GM18909 (cell line): ENCODE data around the gene PRPF31.
"Not testable (repeated sequence)": the region's sequence is repeated elsewhere in the genome, so short reads cannot be mapped to it uniquely, and the experiment has no call there.

Source experiments
- ATAC-seq: cut with Tn5 transposase; IDR thresholded peaks from one replicate; pipeline ENCODE4 v1.9.1; 2021; ENCODE audit warnings: mild to moderate bottlenecking; ENCODE audit not compliant: unreplicated experiment, poor library complexity

Gene PRPF31

GRCh38 chr19:54115109-54116063 is at the start of gene PRPF31, which contains the start of gene TFPT:
PRPF31 (plus strand) TSS chr19:54115754; CDS start chr19:54118279, 2,525 bp downstream.
TFPT (minus strand) TSS chr19:54115657; CDS start chr19:54115269, 388 bp downstream.
- ATAC-seq = peak; percentile 85

GRCh38 chr19:54069470-54069869 is 46.1 kb upstream of the PRPF31 start:
- no peak for ATAC-seq

DNA sequence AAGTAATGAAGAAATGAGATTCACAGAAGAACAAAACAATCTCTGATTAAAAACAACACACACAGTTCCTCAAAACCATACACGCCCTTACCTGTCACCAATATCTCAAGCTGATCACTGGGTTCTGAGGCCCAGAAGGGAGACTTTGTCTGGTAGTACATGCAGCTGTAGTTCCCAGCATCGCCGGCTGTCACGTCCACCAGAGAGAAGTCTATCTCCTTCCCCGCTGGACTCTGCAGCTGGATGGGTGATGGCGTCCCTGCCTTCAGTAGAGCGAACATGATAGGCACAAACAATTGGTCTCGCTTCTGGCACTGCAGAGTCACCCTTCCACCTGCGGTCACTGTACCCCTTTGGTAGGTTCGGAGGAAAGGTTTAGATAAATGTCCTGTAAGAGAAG is 41.7 kb upstream of the PRPF31 start:
- ATAC-seq = no peak

DNA sequence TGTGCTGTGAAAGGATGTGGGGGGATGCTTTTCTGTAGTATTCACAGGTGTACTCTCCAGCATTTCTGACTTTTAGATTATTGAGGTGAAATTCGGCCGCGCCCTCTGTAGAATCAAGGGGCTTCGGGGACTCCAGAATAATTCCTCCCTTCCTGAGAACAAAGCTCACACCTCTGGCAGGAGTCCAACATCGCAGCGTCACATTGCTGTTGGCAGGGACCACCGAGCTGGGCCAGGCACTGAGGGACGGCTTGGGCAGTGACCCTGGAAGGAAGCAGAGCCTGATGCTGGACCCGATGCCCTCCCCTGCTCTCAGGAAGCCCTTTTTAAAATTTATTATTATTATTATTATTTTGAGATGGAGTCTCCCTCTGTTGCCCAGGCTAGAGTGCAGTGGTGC is 40.7 kb upstream of the PRPF31 start:
- no peak for ATAC-seq

DNA sequence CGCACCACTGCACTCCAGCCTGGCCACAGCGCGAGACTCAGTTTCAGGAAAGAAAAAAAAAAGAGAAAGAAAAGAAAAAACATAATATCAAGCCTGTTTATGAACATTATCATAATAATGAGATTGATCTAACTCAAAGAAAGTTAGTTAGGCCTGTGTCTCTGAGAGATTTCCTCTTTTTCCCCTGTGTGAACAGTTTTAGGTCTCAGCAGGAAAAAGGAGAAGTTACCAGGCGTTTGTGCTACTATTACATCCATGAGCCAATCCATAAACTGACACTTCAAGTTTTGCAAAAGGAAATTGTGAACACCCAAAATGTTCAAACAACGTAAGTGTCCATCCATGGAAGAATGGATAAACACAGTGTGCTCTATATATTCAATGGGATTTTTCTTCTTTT is 38.2 kb upstream of the PRPF31 start:
- no peak for ATAC-seq

- ATAC-seq = no peak
Observed at GRCh38 chr19:54081032-54081431, 34.5 kb upstream of the PRPF31 start, which contains the start of gene TARM1. TARM1 (minus strand) TSS chr19:54081365; CDS start chr19:54081340, 25 bp downstream.

DNA sequence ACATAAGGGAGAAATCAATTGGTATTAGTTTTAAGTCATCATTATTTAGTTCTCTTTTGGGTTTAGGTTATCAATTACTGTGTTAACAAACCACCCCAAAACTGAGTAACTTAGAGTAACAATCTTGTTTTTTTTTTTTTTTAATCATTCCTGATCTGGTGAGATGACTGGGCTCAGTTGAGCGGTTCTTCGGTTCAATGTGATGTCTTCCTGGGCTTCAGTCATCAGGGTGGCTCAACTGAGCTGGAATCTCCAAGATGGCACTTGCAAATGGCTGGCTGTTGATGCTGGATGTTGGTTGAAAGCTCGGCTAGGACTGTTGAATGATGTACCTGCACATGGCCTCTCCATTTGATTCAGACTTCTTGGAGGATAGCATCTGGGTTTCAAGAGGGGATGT is 31.1 kb upstream of the PRPF31 start:
- no peak for ATAC-seq

GRCh38 chr19:54094426-54095000 is 21.0 kb upstream of the PRPF31 start:
- no peak for ATAC-seq

DNA sequence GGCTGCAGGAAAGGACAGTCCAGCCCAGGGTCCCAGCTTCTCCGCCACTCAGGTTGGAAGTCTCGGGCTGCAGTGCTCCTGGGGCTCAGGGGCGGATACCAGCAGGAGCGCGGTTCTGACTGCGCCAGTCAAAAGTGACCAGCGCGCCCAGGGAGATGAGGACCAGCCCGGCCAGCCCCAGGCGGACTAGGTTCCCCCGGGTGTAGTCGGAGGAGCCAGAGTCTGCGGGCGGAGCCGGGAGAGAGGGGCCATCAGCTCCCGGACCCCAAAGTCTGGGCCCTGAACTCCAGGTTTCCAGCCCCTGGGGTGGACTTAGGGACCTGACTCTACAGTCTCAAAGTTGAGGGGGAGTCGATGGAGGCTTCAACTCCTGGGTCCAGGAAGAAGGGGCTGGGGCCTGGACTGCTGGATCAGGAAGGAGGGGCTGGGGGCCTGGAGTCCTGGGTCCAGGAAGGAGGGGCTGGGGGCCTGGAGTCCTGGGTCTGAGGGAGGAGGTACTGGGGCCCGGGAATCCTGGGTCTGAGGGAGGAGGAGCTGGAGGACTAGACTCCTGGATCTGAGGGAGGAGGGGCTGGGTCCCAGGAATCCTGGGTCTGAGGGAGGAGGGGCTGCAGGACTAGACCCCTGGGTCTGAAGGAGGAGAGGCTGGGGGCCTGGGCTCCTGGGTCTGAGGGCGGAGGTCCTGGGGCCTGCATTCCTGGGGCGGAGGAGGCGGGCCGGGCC is 20.3 kb upstream of the PRPF31 start:
- no peak for ATAC-seq

GRCh38 chr19:54095859-54096616 is 19.5 kb upstream of the PRPF31 start:
- ATAC-seq = not testable (repeated sequence)

DNA sequence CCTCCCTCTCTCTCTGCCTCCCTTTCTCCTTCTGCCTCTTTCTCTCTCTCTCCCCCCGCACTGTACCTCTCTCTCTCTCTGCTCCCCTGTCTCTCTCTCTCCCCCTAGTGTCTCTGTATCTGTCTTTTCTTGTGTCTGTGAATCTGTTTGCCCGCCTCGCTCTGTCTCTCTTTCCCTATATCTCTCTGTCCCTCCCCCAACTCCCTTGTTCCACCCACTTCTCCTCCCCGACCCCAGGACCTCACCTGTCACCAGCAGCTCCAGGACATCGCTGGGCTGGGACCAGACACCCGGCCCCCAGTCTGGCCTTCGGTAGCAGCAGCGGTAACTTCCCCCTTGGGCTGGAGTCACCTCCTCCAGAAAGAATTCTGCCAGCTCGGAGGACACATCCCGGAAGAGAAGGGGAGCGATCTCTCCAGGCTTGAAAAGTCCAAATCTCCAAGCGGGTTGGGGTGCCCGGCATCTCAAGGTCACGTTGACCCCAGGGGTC is 18.9 kb upstream of the PRPF31 start:
- no peak for ATAC-seq

DNA sequence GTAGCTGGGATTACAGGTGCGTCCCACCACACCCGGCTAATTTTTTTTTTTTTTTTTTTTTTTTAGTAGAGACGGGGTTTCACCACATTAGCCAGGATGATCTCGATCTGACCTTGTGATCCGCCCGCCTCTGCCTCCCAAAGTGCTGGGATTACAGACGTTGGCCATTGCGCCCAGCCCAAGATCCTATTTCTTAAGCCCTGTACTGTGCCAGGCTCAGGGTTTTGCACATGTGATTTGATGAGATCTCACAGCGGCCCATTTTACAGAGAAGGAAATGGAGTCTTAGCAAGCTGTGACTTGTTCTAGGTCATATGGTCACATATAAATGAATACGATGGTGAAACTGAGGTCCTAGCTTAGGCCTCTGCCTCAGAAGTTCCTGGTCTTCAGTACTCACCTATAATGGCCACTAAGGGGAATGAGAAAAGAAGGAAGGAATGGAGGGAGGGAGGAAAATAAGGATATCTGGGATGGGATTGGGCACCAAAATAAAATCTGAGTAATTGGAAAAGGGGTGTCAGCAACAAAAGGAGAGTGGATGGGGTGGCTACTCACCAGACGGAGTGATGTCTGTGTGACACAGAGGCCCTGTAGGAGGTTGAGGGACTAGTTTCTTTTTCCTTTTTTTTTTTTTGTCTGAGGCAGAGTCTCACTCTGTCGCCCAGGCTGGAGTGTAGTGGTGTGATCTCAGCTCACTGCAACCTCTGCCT is 16.2 kb upstream of the PRPF31 start:
- no peak for ATAC-seq

- ATAC-seq = not testable (repeated sequence)
Observed at GRCh38 chr19:54099903-54100255, 15.7 kb upstream of the PRPF31 start.

DNA sequence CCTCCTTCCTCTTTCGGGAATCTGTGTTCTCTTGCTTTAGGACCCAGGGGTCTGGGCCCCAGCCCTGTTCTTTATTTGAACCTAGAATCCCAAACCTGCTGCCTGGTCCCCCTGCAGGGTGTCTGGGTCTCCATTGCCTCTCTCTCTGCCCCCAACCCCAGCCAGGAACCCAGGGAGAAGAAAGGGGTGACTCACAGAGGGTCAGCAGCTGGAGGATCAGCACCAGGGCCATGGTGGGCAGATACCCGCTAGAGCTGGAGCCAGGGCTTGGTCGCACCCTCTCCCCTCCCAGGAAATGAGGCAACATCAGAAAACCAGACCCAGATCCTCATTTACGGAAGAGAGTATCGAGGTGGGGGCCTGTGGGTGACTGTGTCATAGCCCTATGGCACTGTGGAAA is 15.0 kb upstream of the PRPF31 start, which contains the start of gene OSCAR:
Gene OSCAR, minus strand, starts transcription at position 243 of the 400 bp plus-strand sequence. Its CDS starts 11 bp downstream, at position 232.
- ATAC-seq = no peak

- ATAC-seq = peak; percentile 98
Observed at GRCh38 chr19:54102421-54103169, 13.0 kb upstream of the PRPF31 start, which contains the start of gene NDUFA3. NDUFA3 (plus strand) TSS chr19:54102855; CDS start chr19:54102879, 24 bp downstream.

GRCh38 chr19:54104998-54105715 is 10.4 kb upstream of the PRPF31 start:
- ATAC-seq = no peak

GRCh38 chr19:54105796-54106195 is 9.8 kb upstream of the PRPF31 start:
- ATAC-seq = no peak

- no peak for ATAC-seq
Observed at GRCh38 chr19:54106716-54107115, 8.8 kb upstream of the PRPF31 start.
